Fibroblast of lung (primary cell): Measurements from ENCODE around the gene NR5A1. TPM values are rescaled to one million over a fixed set of nuclear protein-coding genes. Genes with fewer than 3 reads are reported as not detected.

Source experiments
- DNase-seq, 2 donors: peaks; one replicate each; pipeline versions ENCODE4 v3.0.0 to v3.0.0-alpha.2; 2010; ENCODE audit warnings: low read depth in 2 of 2
- H2AFZ ChIP-seq: 2 replicates; pipeline ENCODE4 v1.5.1; 2012; ENCODE audit warnings: low read length, control low read depth, inconsistent platforms
- H3K27ac ChIP-seq: 2 replicates; pipeline ENCODE4 v1.5.1; 2011; ENCODE audit warnings: low read length, control low read depth; ENCODE audit not compliant: insufficient read depth
- H3K27me3 ChIP-seq: 2 replicates; pipeline ENCODE4 v1.5.1; 2011; ENCODE audit warnings: mild to moderate bottlenecking, low read length; ENCODE audit not compliant: control insufficient read depth, insufficient read depth
- H3K36me3 ChIP-seq: 2 replicates; pipeline ENCODE4 v1.5.1; 2011; ENCODE audit warnings: low read length; ENCODE audit not compliant: control insufficient read depth, insufficient read depth
- H3K4me1 ChIP-seq: 2 replicates; pipeline ENCODE4 v1.5.1; 2011; ENCODE audit warnings: low read length; ENCODE audit not compliant: control insufficient read depth, insufficient read depth; ENCODE audit errors: extremely low read depth
- H3K4me2 ChIP-seq: 2 replicates; pipeline ENCODE4 v1.5.1; 2011; ENCODE audit warnings: low read length, control low read depth; ENCODE audit not compliant: insufficient read depth; ENCODE audit errors: extremely low read depth
- H3K4me3 ChIP-seq, 4 experiments: fragments of 200-600 bp in 1 of 4; sonication (generic) in 1 of 4; replicated peaks in 1 of 4; 2 replicates each; pipeline ENCODE4 v1.5.1; 2011 to 2016; ENCODE audit warnings: low read length in 4 of 4, low read depth in 3 of 4, mild to moderate bottlenecking in 3 of 4, control low read depth in 2 of 4, inconsistent platforms in 1 of 4, mixed read lengths in 1 of 4; ENCODE audit not compliant: insufficient read depth in 1 of 4; ENCODE audit errors: control extremely low read depth in 1 of 4
- H3K79me2 ChIP-seq: 2 replicates; pipeline ENCODE4 v1.5.1; 2012; ENCODE audit warnings: mild to moderate bottlenecking, low read length, inconsistent platforms; ENCODE audit not compliant: control insufficient read depth, insufficient read depth
- H3K9ac ChIP-seq: 2 replicates; pipeline ENCODE4 v1.5.1; 2011; ENCODE audit warnings: mild to moderate bottlenecking, low read length, control low read depth; ENCODE audit not compliant: insufficient read depth
- H3K9me3 ChIP-seq: 2 replicates; pipeline ENCODE4 v1.5.1; 2012; ENCODE audit warnings: low read depth, low read length; ENCODE audit not compliant: control insufficient read depth, insufficient read depth
- H4K20me1 ChIP-seq: 2 replicates; pipeline ENCODE4 v1.5.1; 2011; ENCODE audit warnings: low read length; ENCODE audit not compliant: control insufficient read depth, insufficient read depth; ENCODE audit errors: extremely low read depth
- CTCF ChIP-seq, 2 donors: IDR thresholded peaks in 1 of 2; conservative IDR thresholded peaks in 1 of 2; 1 replicate in 1 of 2; 2 replicates in 1 of 2; pipeline ENCODE4 v1.5.1; 2011 to 2012; ENCODE audit warnings: low read length in 2 of 2, control low read depth in 1 of 2, inconsistent platforms in 1 of 2, low read depth in 1 of 2, mild to moderate bottlenecking in 1 of 2
- EZH2 ChIP-seq: IDR thresholded peaks from 2 replicates; pipeline ENCODE4 v1.5.1; 2012; ENCODE audit warnings: low read length, control low read depth, mild to moderate bottlenecking; ENCODE audit errors: missing control alignments
- polyA plus RNA-seq, 2 donors: library from polyadenylated mRNA; depleted of rRNA in 1 of 2; stranded (reverse) in 1 of 2; unstranded in 1 of 2; fragments of >200 nt; gene quantifications; 2 replicates each; pipeline ENCODE4 v1.2.1, GENCODE V29; 2011 to 2012; ENCODE audit warnings: missing spikeins in 1 of 2
- total RNA-seq: library from RNA; depleted of rRNA; stranded (reverse); fragments of >200 nt; gene quantifications from 2 replicates; pipeline ENCODE4 v1.2.1, GENCODE V29; 2014

Gene NR5A1
- total and polyA plus RNA-seq, 2 donors (not counting 1 experiment from before 2014, with no cell fraction given), result not detected

- no peaks in the 10 kb centered on the region for H4K20me1 ChIP-seq
- H3K27ac ChIP-seq, result no peak overlapping the region
- H3K79me2 ChIP-seq, result no peaks in the 10 kb centered on the region
- no peaks in the 10 kb centered on the region for H3K9me3 ChIP-seq
- no peak overlapping the region for H2AFZ ChIP-seq
- no peaks in the 10 kb centered on the region for H3K4me1 ChIP-seq
- no peaks in the 10 kb centered on the region for H3K27me3 ChIP-seq
- H3K4me2 ChIP-seq, result no peak overlapping the region
- no peak for DNase-seq
- TF ChIP-seq CTCF (conservative IDR thresholded peaks at IDR 0.05 in 1 of 2, IDR thresholded peaks at IDR 0.05 in 1 of 2; ENCODE audit: low read depth in 1 of 2, low read length in 2 of 2), result no peak
- no peak for TF ChIP-seq EZH2
- no peak overlapping the region for H3K4me3 ChIP-seq
- no peaks in the 10 kb centered on the region for H3K36me3 ChIP-seq
- H3K9ac ChIP-seq, result no peak overlapping the region
Observed at GRCh38 chr9:124531115-124531514, 23.9 kb upstream of the NR5A1 start.

GRCh38 chr9:124530246-124530645, 23.0 kb upstream of the NR5A1 start:
- Histone ChIP-seq H4K20me1 (no peaks in the 10 kb centered on the region), H3K27ac (no peak overlapping the region), H2AFZ (no peak overlapping the region), H3K4me3 (no peak overlapping the region), H3K9me3 (no peaks in the 10 kb centered on the region), H3K4me2 (no peak overlapping the region), H3K79me2 (no peaks in the 10 kb centered on the region), H3K36me3 (no peaks in the 10 kb centered on the region), H3K9ac (no peak overlapping the region), H3K4me1 (no peaks in the 10 kb centered on the region), H3K27me3 (no peaks in the 10 kb centered on the region)
- DNase-seq, result no peak
- TF ChIP-seq EZH2 (no peak), CTCF (conservative IDR thresholded peaks at IDR 0.05 in 1 of 2, IDR thresholded peaks at IDR 0.05 in 1 of 2; ENCODE audit: low read depth in 1 of 2, low read length in 2 of 2) (no peak)

GRCh38 chr9:124527781-124528180, 20.6 kb upstream of the NR5A1 start:
- Histone ChIP-seq H3K9ac (no peak overlapping the region), H4K20me1 (no peaks in the 10 kb centered on the region), H3K4me2 (no peak overlapping the region), H3K79me2 (no peaks in the 10 kb centered on the region), H3K4me3 (no peak overlapping the region), H3K4me1 (no peaks in the 10 kb centered on the region), H2AFZ (no peak overlapping the region), H3K36me3 (no peaks in the 10 kb centered on the region), H3K9me3 (no peaks in the 10 kb centered on the region), H3K27ac (no peak overlapping the region), H3K27me3 (no peaks in the 10 kb centered on the region)
- DNase-seq, result peak; percentile 14 to 68
- no peak for TF ChIP-seq CTCF (conservative IDR thresholded peaks at IDR 0.05 in 1 of 2, IDR thresholded peaks at IDR 0.05 in 1 of 2; ENCODE audit: low read depth in 1 of 2, low read length in 2 of 2)
- TF ChIP-seq EZH2, result no peak
